Loucy (cell line): ENCODE results near the gene SLC17A7.

Source experiments
- H2AFZ ChIP-seq: fragments of 200-600 bp; sonication (generic); 2 replicates; pipeline ENCODE4 v1.6.0; 2016; ENCODE audit warnings: antibody characterized with exemption, mild to moderate bottlenecking, low read length, moderate library complexity
- H3F3A ChIP-seq: fragments of 200-600 bp; 2 replicates; pipeline ENCODE4 v1.6.0; 2016; ENCODE audit warnings: antibody characterized with exemption, low read depth, mild to moderate bottlenecking
- H3K27me3 ChIP-seq: fragments of 200-600 bp; sonication (generic); 2 replicates; pipeline ENCODE4 v1.6.1; 2014; ENCODE audit warnings: low read length, mild to moderate bottlenecking; ENCODE audit not compliant: insufficient read depth, poor library complexity, severe bottlenecking
- H3K36me3 ChIP-seq: fragments of 200-600 bp; sonication (generic); 2 replicates; pipeline ENCODE4 v1.6.1; 2016; ENCODE audit warnings: low read length; ENCODE audit not compliant: insufficient read depth
- H3K4me1 ChIP-seq: fragments of 200-600 bp; sonication (generic); 2 replicates; pipeline ENCODE4 v1.5.1; 2014; ENCODE audit warnings: low read length, mild to moderate bottlenecking; ENCODE audit not compliant: insufficient read depth, poor library complexity, severe bottlenecking
- H3K4me2 ChIP-seq: fragments of 200-600 bp; sonication (generic); 2 replicates; pipeline ENCODE4 v1.6.0; 2014; ENCODE audit warnings: antibody characterized with exemption, low read length, low read depth, mild to moderate bottlenecking; ENCODE audit not compliant: poor library complexity, severe bottlenecking
- H3K4me3 ChIP-seq: fragments of 200-600 bp; sonication (generic); 2 replicates; pipeline ENCODE4 v1.5.1; 2014; ENCODE audit warnings: low read length, mild to moderate bottlenecking, mixed read lengths; ENCODE audit not compliant: poor library complexity, severe bottlenecking
- H3K79me2 ChIP-seq: fragments of 200-600 bp; sonication (generic); 2 replicates; pipeline ENCODE4 v1.6.1; 2014; ENCODE audit warnings: low read length; ENCODE audit not compliant: insufficient read depth
- H3K9ac ChIP-seq: fragments of 200-600 bp; sonication (generic); 2 replicates; pipeline ENCODE4 v1.6.0; 2014; ENCODE audit warnings: mild to moderate bottlenecking, low read depth, low read length, moderate library complexity; ENCODE audit not compliant: poor library complexity, severe bottlenecking
- H3K9me2 ChIP-seq: fragments of 200-600 bp; sonication (generic); replicated peaks from 2 replicates; pipeline ENCODE4 v1.6.1; 2016; ENCODE audit warnings: low read depth, low read length, mixed read lengths
- H3K9me3 ChIP-seq: fragments of 200-600 bp; sonication (generic); 2 replicates; pipeline ENCODE4 v1.6.1; 2014; ENCODE audit warnings: mild to moderate bottlenecking, antibody characterized with exemption, low read length, low read depth; ENCODE audit not compliant: insufficient read depth
- H4K20me1 ChIP-seq: fragments of 200-600 bp; sonication (generic); 2 replicates; pipeline ENCODE4 v1.6.0; 2014; ENCODE audit warnings: antibody characterized with exemption, low read length, mild to moderate bottlenecking; ENCODE audit not compliant: insufficient read depth, poor library complexity, severe bottlenecking
- CTCF ChIP-seq: fragments of 200-600 bp; sonication (generic); conservative IDR thresholded peaks from 2 replicates; pipeline ENCODE4 v1.5.1; 2014; ENCODE audit warnings: mild to moderate bottlenecking, antibody characterized with exemption, low read length
- EZH2phosphoT487 ChIP-seq: fragments of 200-600 bp; IDR thresholded peaks from 2 replicates; pipeline ENCODE4 v1.6.1; 2018; ENCODE audit warnings: antibody characterized with exemption, mild to moderate bottlenecking, moderate library complexity, borderline replicate concordance

SLC17A7 gene

GRCh38 chr19:49396738-49397505 is 44.4 kb downstream of the SLC17A7 start:
- TF ChIP-seq CTCF (no peak), EZH2phosphoT487 (no peak)

GRCh38 chr19:49395581-49396407 is 45.5 kb downstream of the SLC17A7 start:
- no peaks in the 10 kb centered on the region for H4K20me1 ChIP-seq
- peaks cover 44% of the 10 kb centered on the region for H3K4me1 ChIP-seq
- no peaks in the 10 kb centered on the region for H3K36me3 ChIP-seq
- no peaks in the 10 kb centered on the region; the same call in 1 of the 2 replicates for H3F3A ChIP-seq
- H2AFZ ChIP-seq = no peak overlapping the region
- H3K9me2 ChIP-seq = no peaks in the 10 kb centered on the region
- no peak overlapping the region for H3K4me3 ChIP-seq
- H3K9me3 ChIP-seq = no peaks in the 10 kb centered on the region
- TF ChIP-seq EZH2phosphoT487 = no peak
- no peak for TF ChIP-seq CTCF
- H3K4me2 ChIP-seq = no peak overlapping the region
- no peaks in the 10 kb centered on the region for H3K79me2 ChIP-seq
- no peak overlapping the region for H3K9ac ChIP-seq
- no peaks in the 10 kb centered on the region for H3K27me3 ChIP-seq

More at GRCh38 chr19:49396738-49397505, 44.4 kb downstream of the SLC17A7 start:
- no peaks in the 10 kb centered on the region for H3K9me3 ChIP-seq
- H3K36me3 ChIP-seq = no peaks in the 10 kb centered on the region
- peaks cover 34% of the 10 kb centered on the region for H3K4me1 ChIP-seq
- H3K27me3 ChIP-seq = no peaks in the 10 kb centered on the region
- H3F3A ChIP-seq = no peaks in the 10 kb centered on the region
- no peak overlapping the region for H3K4me3 ChIP-seq
- no peaks in the 10 kb centered on the region for H4K20me1 ChIP-seq
- H3K9ac ChIP-seq = no peak overlapping the region
- no peak overlapping the region for H2AFZ ChIP-seq
- no peaks in the 10 kb centered on the region for H3K79me2 ChIP-seq
- no peak overlapping the region for H3K4me2 ChIP-seq
- no peaks in the 10 kb centered on the region for H3K9me2 ChIP-seq

- H3F3A ChIP-seq = no peaks in the 10 kb centered on the region; the same call in 1 of the 2 replicates
- H3K27me3 ChIP-seq = no peaks in the 10 kb centered on the region
- H3K4me1 ChIP-seq = peaks cover 42% of the 10 kb centered on the region
- no peaks in the 10 kb centered on the region for H3K9me3 ChIP-seq
- no peaks in the 10 kb centered on the region for H4K20me1 ChIP-seq
- no peak overlapping the region for H3K4me2 ChIP-seq
- no peaks in the 10 kb centered on the region for H3K9me2 ChIP-seq
- H3K4me3 ChIP-seq = no peak overlapping the region
- H3K79me2 ChIP-seq = no peaks in the 10 kb centered on the region
- H3K9ac ChIP-seq = no peak overlapping the region
- no peaks in the 10 kb centered on the region for H3K36me3 ChIP-seq
- TF ChIP-seq EZH2phosphoT487 (no peak), CTCF (no peak)
- no peak overlapping the region for H2AFZ ChIP-seq
These were observed 47.4 kb downstream of the SLC17A7 start for GRCh38 chr19:49393881-49394280.
